Upper lobe of left lung (tissue), 6 donors: ENCODE measurements around the gene CRELD2. TPM values are rescaled to one million over a fixed set of nuclear protein-coding genes. Genes with fewer than 3 reads are reported as not detected.
A peak's percentile ranks its signal among the peaks of the same experiment; 100 is the strongest.

Source experiments
- ATAC-seq, 2 donors: fragments of 200-7000 bp; cut with Tn5 transposase; one replicate each; pipeline ENCODE4 v1.9.1; 2022; ENCODE audit warnings: mild to moderate bottlenecking in 2 of 2, moderate library complexity in 2 of 2; ENCODE audit not compliant: low FRiP score in 2 of 2
- DNase-seq, 2 donors: peaks; one replicate each; pipeline ENCODE4 v3.0.0-alpha.2; 2019 to 2020
- H3K27ac ChIP-seq, 4 donors: fragments of 200-600 bp; sonication (generic); one replicate each; pipeline ENCODE4 v1.5.1; 2016 to 2019
- H3K27me3 ChIP-seq, 4 donors: fragments of 200-600 bp; sonication (generic); one replicate each; pipeline ENCODE4 v1.5.1; 2017 to 2019
- H3K36me3 ChIP-seq, 4 donors: fragments of 200-600 bp; sonication (generic); one replicate each; pipeline ENCODE4 v1.5.1; 2016 to 2019
- H3K4me1 ChIP-seq, 4 donors: fragments of 200-600 bp; sonication (generic); one replicate each; pipeline ENCODE4 v1.5.1; 2018 to 2019
- H3K4me3 ChIP-seq, 4 donors: fragments of 200-600 bp; sonication (generic); one replicate each; pipeline ENCODE4 v1.5.1; 2017 to 2019; ENCODE audit warnings: mild to moderate bottlenecking in 2 of 4, moderate library complexity in 1 of 4
- H3K9me3 ChIP-seq, 4 donors: fragments of 200-600 bp; sonication (generic); one replicate each; pipeline ENCODE4 v1.5.1; 2018 to 2019
- CTCF ChIP-seq, 6 experiments: fragments of 450-650 bp in 4 of 6; fragments of 200-600 bp in 2 of 6; sonication (generic) in 2 of 6; IDR thresholded peaks; one replicate each; pipeline ENCODE4 v1.5.1; 2016 to 2019; ENCODE audit warnings: antibody characterized with exemption in 6 of 6
- EP300 ChIP-seq, 4 donors: sonication (generic); formaldehyde crosslinking; IDR thresholded peaks; one replicate each; pipeline ENCODE4 v1.5.1; 2017; ENCODE audit warnings: antibody characterized with exemption in 4 of 4, control low read depth in 2 of 4
- POLR2A ChIP-seq, 4 donors: fragments of 450-650 bp; IDR thresholded peaks; one replicate each; pipeline ENCODE4 v1.5.1; 2016 to 2017; ENCODE audit warnings: antibody characterized with exemption in 4 of 4, mild to moderate bottlenecking in 2 of 4
- POLR2AphosphoS5 ChIP-seq, 2 donors: sonication (generic); formaldehyde crosslinking; IDR thresholded peaks; one replicate each; pipeline ENCODE4 v1.5.1; 2017; ENCODE audit warnings: antibody characterized with exemption in 2 of 2
- WGBS, 2 donors: methylation state at CpG; one replicate each; pipeline ENCODE4 v1.1.5; 2017 to 2018; 5-methylcytosine and 5-hydroxymethylcytosine counted together
- total RNA-seq, 6 donors: library from RNA; depleted of rRNA in 4 of 6; stranded (reverse); fragments of >200 nt in 4 of 6; gene quantifications; one replicate each; pipeline versions ENCODE4 v1.1.0 to v1.2.1, GENCODE V29; 2016 to 2021
- donor health status: DM: no; HTN: no; CAD: no; lungs with moderate emphysema.
- donor health status: DM: no; HTN: yes; CAD: no; lungs with severe emphysema.

Gene CRELD2
- total RNA-seq, 6 donors from 2014 or later: 31.2 to 72.6 (median 46.9) TPM

- Histone ChIP-seq H3K27me3 (no peaks in the 10 kb centered on the region), H3K36me3 (peaks cover 0 to 9% (median 4%) of the 10 kb centered on the region in 4 donors), H3K9me3 (no peaks in the 10 kb centered on the region), H3K27ac (peak overlapping the region; percentile 67 to 98 (median 96)), H3K4me3 (no peak overlapping the region), H3K4me1 (peaks cover 59 to 76% (median 65%) of the 10 kb centered on the region in 4 donors)
- ATAC-seq: no peak
- 80 to 83% methylated on average over 2 to 8 of the region's 8 CpGs for WGBS, 2 donors
- no peak for TF ChIP-seq CTCF (IDR thresholded peaks at IDR 0.05)
- no peak for TF ChIP-seq POLR2AphosphoS5 (IDR thresholded peaks at IDR 0.05)
- peak in 1 of 2 donors; percentile 61 for DNase-seq
Observed at GRCh38 chr22:49969751-49970527, 51.5 kb downstream of the CRELD2 start.

GRCh38 chr22:49970528-49971231, 52.2 kb downstream of the CRELD2 start:
- ATAC-seq (peak; percentile 88 to 92), DNase-seq (peak; percentile 93 to 99)
- Histone ChIP-seq H3K27ac (peak overlapping the region; percentile 89 to 98 (median 96)), H3K27me3 (no peaks in the 10 kb centered on the region), H3K4me3 (peak overlapping the region; percentile 40 to 55 (median 49)), H3K36me3 (peaks cover 0 to 2% (median 0%) of the 10 kb centered on the region in 4 donors), H3K9me3 (no peaks in the 10 kb centered on the region), H3K4me1 (peaks cover 52 to 69% (median 58%) of the 10 kb centered on the region in 4 donors)
- peak; percentile 20 to 99 (median 84) for TF ChIP-seq EP300 (IDR thresholded peaks at IDR 0.05)
- TF ChIP-seq POLR2A (IDR thresholded peaks at IDR 0.05): peak in 3 of 4 donors; percentile 89 to 96 (median 90)
- peak; percentile 99 for TF ChIP-seq POLR2AphosphoS5 (IDR thresholded peaks at IDR 0.05)
- peak in 3 of 6 experiments; percentile 8 to 14 (median 9) for TF ChIP-seq CTCF (IDR thresholded peaks at IDR 0.05)
- 10 to 32% methylated on average over 6 to 29 of the region's 32 CpGs for WGBS, 2 donors

GRCh38 chr22:49971232-49972162, 53.1 kb downstream of the CRELD2 start:
- DNase-seq (peak; percentile 91 to 97), ATAC-seq (peak; percentile 74 to 87)
- Histone ChIP-seq H3K9me3 (no peaks in the 10 kb centered on the region), H3K27me3 (no peaks in the 10 kb centered on the region), H3K36me3 (no peaks in the 10 kb centered on the region), H3K4me3 (peak overlapping the region; percentile 40 to 55 (median 49)), H3K4me1 (peaks cover 44 to 68% (median 50%) of the 10 kb centered on the region in 4 donors), H3K27ac (peak overlapping the region; percentile 89 to 98 (median 96))
- TF ChIP-seq EP300 (IDR thresholded peaks at IDR 0.05): peak in 2 of 4 donors; percentile 86 to 93
- no peak for TF ChIP-seq CTCF (IDR thresholded peaks at IDR 0.05)
- TF ChIP-seq POLR2A (IDR thresholded peaks at IDR 0.05): peak in 3 of 4 donors; percentile 1 to 53 (median 31)
- TF ChIP-seq POLR2AphosphoS5 (IDR thresholded peaks at IDR 0.05): peak; percentile 73 to 80
- 10 to 32% methylated on average over 21 to 52 of the region's 81 CpGs for WGBS, 2 donors

- H3K36me3 ChIP-seq: no peaks in the 10 kb centered on the region
- no peak for TF ChIP-seq POLR2AphosphoS5 (IDR thresholded peaks at IDR 0.05)
- TF ChIP-seq CTCF (IDR thresholded peaks at IDR 0.05): no peak
- TF ChIP-seq POLR2A (IDR thresholded peaks at IDR 0.05): no peak
- no peak for TF ChIP-seq EP300 (IDR thresholded peaks at IDR 0.05)
- H3K9me3 ChIP-seq: no peaks in the 10 kb centered on the region
- DNase-seq (peak; percentile 31 to 83), ATAC-seq (no peak)
- peak overlapping the region in 3 of 4 donors; percentile 40 to 55 (median 51) for H3K4me3 ChIP-seq
- WGBS, 2 donors: 50 to 72% methylated on average over 25 to 27 of the region's 45 CpGs
- peaks cover 35 to 59% (median 41%) of the 10 kb centered on the region in 4 donors for H3K4me1 ChIP-seq
- no peaks in the 10 kb centered on the region for H3K27me3 ChIP-seq
- peak overlapping the region in 2 of 4 donors; percentile 96 to 98 for H3K27ac ChIP-seq
Observed at GRCh38 chr22:49972163-49973017, 54.0 kb downstream of the CRELD2 start.
